NK-92 treated with Interleukin-12 subunit alpha and Interleukin-12 subunit beta, amount 100 ng/mL, for 24 hours (cell line): ENCODE results near the gene NPHP4.

Source experiments
- DNase-seq: peaks from one replicate; lab custom pipeline; 2025; lab: John Stamatoyannopoulos, UW

NPHP4 gene

GRCh38 chr1:5989731-5990271 is 2.4 kb downstream of the NPHP4 start:
- DNase-seq: no peak

DNA sequence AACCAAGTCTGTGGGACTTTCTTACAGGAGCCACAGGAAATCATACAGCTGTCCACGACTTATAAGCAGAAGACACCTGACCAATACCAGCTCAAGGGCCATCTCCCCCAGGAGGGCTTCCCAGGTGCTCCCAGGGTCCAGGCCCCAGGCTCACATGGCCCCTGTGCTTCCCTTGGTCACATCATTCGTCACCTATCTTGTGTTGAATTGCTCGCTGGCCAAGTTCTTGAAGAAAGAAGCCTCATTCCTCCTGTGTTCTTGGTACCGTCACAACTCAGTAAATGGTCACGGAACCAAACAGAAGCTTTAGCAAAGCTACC is 3.0 kb downstream of the NPHP4 start:
- DNase-seq: no peak

DNA sequence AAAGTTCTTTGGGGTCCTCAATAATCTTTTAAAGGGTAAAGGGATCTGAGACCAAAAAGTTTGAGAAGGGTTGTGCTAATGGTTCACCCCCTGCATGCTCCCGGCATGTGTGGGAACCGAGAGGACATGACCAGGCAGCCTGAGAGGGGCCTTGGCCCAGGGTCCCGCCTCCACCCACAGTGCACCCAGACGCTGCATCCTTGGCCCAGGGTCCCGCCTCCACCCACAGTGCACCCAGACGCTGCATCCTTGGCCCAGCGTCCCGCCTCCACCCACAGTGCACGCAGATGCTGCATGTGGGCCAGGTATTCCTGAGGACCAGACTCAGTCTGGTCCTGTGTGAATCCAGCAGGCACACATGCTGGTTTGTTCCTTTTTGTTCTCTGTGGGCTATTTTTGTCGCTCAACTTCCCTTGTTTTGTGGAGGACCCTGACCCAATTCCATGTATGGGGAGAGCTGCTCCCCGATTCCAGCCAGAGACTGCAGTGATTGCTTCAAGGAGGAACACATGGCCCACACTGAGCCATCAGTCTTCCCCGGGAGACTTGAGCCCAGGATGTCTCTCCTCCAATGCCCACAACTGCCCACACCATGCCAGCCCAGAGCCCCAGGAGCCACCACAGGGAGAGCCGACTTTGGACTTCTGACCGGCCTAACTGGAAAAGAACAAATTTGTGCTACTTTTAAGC is 3.5 kb downstream of the NPHP4 start:
- DNase-seq: no peak

GRCh38 chr1:5986018-5986417 is 6.2 kb downstream of the NPHP4 start:
- no peak for DNase-seq

DNA sequence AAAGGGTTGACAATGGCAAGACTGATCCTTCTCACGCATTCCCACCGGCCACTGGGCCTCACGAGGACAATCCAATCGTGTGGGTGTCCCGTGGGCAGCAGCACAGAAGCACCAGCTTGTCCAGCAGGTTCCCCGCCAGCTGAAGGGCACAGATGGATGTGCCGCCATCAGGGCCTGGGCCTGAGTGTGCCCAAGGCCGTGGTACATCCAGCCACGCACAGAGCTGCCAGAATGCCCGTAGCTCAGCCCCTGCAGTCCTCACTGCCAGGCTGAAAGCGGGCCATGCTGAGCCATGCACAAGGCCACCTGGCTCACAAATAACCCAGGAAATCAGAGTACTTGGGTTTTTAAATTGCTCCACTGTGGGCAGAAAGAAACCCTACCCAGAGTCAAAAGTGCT is 7.0 kb downstream of the NPHP4 start:
- DNase-seq: no peak

GRCh38 chr1:5983361-5984103 is 8.7 kb downstream of the NPHP4 start:
- DNase-seq: no peak

DNA sequence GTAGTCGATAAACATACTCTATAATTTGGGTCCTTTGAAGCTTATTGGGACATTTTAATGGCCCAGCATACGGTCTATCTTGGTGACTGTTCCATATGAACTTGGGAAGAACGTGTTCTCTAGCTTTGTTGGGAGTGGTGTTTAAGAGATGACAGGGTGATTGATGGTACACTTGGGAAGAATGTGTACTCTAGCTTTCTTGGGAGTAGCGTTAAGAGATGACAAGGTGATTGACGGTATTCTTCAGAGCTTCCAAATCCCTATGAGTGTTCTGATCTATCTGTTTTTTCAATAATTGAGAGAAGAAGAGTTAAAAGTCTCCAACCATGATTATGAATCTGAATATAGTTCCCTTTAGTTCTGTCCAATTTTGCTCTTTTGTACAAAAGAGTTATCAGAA is 9.4 kb downstream of the NPHP4 start:
- DNase-seq: no peak

GRCh38 chr1:5982276-5982675 is 9.9 kb downstream of the NPHP4 start:
- DNase-seq: no peak

DNA sequence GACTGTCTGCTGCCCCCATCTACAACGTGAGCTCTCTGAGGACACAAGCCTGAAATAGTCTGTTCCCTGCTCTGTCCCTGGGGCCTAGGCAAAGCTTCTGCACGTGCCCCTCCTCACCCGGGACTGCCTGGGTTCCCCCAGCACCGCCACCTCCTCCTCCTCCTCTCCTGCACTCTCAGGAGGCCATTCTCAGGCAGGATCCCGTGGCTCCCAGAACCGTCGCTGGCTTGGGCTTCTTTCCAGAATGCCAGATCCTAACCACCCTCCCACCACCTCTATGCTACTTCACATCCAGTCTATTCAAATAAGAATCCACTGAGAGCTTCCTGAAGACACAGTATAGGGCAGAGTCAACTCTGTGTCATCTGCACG is 11.2 kb downstream of the NPHP4 start:
- no peak for DNase-seq

DNA sequence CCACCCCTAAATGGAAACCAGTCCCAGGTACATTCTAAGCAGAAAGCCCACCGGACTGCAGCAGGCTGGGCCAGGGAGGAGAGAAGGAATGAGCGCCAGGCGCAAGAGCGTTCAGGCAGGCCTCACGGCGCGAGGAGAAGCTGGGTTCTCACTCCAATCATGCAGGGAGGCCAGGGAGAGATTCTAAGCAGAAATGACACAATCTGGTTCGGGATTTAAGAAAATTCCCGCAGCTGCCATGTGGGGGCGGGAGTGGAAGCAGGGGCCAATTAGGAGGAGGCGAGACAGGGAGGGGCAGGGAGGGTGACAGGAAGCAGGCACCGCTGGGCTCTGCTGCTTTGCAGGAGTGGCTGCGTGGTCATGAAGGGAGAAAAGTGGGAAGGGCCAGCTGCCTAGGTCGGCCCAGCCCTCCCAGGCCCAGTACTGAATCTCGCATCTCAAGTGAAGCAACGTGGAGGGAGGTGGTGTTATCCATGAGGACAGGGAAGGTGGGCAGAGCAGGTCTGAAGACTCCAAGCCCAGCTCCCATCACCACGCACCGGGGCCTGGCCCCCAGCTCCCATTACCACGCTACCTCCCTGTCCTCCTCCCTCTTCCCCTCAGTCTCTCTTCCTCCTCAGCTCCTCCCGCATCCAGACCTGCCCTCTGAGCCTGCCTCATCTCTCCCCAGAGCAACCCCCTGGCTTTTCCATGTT is 11.8 kb downstream of the NPHP4 start:
- DNase-seq: no peak

DNA sequence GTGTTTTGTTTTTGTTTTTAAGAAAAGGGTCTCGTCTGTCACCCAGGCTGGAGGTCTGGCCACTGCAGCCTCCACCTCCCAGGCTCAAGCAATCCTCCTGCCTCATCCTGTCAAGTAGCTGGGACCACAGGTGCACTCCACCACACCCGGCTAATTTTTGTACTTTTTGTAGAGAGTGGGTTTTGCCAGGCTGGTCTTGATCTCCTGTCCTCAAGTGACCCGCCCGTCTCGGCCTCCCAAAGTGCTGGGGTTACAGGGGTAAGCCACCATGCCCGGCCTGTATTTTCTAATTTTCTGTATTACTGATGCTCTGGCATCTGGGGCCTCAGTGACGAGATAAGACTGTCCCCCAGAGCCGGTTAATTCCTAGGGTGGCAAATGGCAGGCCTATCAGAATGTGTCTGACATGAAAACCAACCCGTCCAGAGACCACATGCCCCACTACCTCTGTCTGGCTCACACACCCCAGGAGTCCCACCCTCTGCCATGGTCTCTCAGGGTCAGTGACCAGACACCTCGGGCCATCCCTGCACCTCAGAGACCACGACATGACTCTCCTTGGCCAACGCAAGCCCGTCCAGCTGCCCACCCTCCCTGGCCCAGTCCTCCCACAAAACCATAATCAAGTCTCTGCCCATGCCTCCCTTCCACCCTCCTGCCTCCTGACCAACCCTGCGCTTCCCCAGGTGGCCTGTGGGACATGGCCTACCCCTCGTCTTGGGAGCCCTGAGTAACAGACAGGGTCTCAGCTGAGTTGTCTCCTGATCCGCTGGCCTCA is 12.5 kb downstream of the NPHP4 start:
- DNase-seq: no peak

- DNase-seq: no peak
Observed at GRCh38 chr1:5978452-5978851, 13.8 kb downstream of the NPHP4 start.

DNA sequence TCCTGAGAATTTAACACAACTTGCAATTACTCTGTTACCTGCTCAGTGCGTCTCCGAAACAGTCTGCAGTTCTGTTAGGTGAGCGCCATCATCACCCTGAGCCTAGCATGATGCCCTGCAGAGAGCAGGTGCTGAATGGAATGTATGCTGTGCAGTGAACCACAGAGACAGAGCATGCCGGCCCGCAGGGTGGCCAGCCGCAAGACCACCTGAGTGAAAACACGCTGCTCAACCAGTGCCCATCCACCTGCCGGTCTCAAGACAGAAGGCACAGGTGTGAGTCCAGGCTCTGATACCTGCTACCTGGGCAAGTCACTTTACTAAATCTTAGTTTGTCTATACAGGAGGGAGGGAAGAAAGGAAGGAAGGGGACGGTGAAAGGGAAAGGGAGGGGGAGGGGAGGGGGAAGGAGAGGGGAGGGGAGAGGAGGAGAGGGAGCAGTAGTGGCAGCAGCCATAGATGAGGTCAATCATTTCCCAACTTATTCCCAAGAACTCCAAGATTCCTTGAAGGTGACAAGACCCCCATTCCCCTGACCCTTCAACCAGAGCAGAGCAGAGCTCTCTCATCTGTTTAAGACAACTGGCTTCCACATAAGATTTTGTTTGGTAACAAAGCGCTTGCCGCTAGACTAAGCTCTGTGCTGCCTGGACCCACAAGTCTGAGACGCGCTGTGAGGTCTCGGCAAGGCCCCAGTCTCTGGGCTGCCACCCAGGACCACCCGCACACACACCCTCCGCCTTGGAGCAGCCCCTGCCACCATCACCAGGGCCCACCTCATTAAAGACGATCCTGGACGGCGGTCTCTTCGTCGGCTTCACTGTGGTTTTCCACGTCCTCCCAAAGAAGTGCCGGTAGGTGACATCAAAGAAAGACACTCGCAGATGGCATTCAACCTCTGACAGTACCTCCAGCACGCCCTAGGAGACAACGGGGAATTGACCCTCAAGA is 14.5 kb downstream of the NPHP4 start:
- no peak for DNase-seq

DNA sequence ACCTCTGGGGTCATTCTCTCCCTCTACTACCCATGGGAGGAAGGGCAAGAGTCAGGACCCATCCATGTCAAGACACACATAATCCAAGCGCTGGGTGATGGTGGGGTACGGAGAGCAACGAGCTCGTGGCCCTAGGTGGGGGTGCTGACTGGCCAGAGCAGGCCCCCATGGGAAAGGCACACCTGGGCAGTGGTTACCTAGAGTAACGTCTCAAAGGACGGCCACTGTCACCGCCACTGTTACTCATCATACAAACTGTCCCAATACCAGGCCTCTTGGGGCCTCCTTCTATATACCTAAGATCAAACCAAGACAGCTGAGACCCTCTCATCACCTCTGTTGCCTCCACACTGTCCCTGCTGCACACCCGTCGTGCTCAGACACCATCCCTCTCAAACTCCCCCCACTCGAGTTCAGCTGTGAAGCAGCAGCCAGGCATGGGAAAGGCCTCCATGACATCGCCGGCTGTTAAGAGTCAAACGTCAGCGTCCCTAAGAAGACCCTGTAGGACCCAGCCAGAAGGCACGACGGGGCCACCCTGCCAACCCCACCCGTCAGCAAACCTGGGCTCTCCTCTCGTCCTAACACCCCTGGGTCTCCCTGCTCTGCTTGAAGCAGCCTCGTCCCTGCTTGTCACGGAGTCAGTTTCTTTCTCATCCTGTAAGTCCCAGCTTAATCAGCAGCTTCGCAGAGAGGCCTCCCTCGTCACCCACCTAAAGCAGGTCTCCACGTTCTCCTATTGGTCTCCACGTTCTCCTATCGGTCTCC is 15.3 kb downstream of the NPHP4 start:
- no peak for DNase-seq

- DNase-seq: no peak
Observed at GRCh38 chr1:5976231-5976630, 16.0 kb downstream of the NPHP4 start.

- DNase-seq: no peak
Observed at GRCh38 chr1:5975133-5975880, 16.9 kb downstream of the NPHP4 start.

DNA sequence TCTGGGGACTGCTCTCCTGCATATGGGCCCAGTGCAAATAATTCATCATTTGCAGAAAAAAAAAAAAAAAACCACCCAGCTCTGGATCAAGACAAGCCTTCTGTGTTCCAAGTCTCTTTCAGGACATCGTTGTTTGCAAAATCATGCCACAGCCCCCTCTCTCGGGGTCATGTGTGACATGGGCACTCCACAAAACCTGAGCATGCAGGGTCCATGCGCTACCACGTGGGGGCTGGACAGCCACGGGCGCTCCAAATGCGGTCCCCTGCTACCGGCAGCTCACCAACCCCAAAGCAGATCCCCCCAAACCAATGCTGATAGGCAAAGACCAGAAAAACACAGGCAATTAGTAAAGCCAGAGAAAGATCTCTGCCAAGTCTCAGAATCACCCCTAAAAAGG is 17.6 kb downstream of the NPHP4 start:
- no peak for DNase-seq

DNA sequence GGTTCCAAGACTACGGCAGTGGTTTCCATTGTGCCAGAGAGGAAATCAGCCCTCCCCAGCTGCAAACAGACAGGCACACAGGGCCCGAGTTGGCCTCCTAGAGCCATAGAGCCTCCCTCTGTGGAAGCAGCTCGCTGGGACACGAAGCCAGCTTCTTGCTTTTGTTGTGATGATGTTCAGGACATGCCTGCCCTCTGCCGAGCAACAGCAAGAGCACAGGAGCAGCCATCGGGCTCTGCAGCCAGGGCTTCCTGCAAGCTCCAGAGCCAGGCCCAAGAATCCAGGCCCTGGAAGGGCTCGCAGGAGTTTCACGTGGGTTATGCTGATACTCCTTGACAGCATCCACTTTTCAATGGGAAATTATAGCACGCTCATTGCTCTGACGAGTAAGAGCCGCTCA is 18.5 kb downstream of the NPHP4 start:
- no peak for DNase-seq

DNA sequence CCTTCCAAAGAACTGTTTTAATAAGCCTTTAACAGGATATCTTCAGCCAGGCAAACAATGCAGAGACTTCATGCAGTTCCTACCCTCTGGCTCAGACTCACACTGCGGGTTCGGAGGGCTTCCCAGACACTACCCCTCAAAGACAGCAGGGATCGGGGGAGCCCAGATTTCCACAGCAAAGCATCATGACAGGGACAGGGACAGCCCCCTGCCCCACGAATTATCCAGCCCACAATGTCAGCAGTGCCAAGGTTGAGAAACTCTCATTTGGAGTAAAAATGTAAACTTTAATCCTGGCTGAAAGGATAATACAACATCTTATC is 20.1 kb downstream of the NPHP4 start:
- no peak for DNase-seq
